ENCODE data around the gene ARL15.

The ARL15 gene

DNA sequence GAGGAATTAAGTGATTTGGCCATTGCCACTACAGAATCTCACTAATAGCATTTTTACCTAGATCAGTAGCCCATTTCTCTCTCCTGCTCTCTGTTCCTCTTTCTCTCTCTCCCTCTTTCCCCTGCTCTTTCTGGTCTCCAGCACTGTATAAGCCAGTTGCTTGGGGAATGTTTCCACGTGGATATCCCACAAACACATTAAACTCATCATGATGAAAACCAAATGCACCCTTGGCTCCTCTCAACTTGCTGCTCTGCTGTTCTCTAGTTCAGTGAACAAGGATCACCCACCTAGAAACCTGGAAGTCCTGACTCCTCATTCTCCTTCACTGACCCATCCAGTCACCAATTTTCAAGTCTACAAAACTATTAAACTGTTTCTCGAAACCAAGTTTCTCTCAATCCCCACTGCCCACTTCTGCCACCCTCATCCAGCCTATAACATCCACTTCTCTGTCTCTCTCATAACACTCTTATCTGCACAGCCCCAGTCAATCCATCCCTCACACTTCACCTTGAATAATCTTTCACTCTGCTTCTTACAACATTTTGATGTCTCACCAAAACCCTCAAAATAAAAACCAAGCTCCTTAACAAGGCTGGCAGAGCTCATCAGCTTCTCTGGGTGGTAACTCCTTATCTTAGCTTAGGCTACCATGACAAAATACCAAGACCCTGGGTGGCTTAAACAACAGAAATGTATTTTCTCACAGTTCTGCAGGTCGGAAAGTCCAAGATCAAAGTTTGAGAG, 79.3 kb downstream of the ARL15 start:
- H3K4me3 ChIP-seq (ENCODE audit: low read depth, low read length): no peak overlapping the region
- DNase-seq (ENCODE audit: low read depth): no peak
- TF ChIP-seq, protein P1, sequence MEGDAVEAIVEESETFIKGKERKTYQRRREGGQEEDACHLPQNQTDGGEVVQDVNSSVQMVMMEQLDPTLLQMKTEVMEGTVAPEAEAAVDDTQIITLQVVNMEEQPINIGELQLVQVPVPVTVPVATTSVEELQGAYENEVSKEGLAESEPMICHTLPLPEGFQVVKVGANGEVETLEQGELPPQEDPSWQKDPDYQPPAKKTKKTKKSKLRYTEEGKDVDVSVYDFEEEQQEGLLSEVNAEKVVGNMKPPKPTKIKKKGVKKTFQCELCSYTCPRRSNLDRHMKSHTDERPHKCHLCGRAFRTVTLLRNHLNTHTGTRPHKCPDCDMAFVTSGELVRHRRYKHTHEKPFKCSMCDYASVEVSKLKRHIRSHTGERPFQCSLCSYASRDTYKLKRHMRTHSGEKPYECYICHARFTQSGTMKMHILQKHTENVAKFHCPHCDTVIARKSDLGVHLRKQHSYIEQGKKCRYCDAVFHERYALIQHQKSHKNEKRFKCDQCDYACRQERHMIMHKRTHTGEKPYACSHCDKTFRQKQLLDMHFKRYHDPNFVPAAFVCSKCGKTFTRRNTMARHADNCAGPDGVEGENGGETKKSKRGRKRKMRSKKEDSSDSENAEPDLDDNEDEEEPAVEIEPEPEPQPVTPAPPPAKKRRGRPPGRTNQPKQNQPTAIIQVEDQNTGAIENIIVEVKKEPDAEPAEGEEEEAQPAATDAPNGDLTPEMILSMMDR (IDR thresholded peaks at IDR 0.05; ENCODE audit: low read depth, low read length): no peak
- TF ChIP-seq MYC (IDR thresholded peaks at IDR 0.05; ENCODE audit: low read depth, low read length): no peak
- TF ChIP-seq, protein P2, sequence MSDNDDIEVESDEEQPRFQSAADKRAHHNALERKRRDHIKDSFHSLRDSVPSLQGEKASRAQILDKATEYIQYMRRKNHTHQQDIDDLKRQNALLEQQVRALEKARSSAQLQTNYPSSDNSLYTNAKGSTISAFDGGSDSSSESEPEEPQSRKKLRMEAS (IDR thresholded peaks at IDR 0.05; ENCODE audit: low read depth, low read length): no peak
- TF ChIP-seq POLR2A (IDR thresholded peaks at IDR 0.05; ENCODE audit: extremely low read depth, insufficient read length): no peak

DNA sequence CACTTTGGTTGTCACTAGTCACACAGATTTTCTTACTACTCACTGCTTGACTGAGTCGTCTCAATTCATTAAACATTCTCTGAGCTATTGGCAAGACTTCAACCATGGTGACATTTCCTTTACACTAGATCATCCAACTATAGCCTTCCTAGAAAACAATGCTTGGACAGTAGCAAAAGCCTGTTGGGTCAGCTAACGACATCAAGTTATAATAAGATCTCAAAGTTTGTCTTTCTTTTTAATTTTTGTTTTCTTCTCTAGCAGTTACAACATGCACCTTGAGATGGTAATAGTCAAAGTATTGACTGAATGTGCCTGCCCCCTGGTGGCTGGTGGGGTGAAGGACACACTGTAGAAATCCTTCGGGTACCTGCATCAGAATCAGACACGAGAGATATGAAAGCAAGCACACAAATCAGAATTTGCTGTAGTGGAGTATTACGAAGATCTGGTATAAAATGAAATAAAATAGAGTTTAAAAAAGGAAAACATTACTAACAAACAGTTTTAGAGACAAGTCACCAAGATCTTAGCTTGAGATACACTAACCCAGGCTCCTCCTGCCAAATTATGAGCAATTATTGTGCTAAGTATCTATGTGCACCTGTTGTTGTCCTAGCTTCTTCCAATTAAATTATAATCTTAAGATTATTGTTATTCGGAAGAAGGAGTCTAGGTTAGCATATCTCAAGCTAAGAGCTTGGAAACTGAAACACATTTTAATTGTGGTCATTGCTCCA, 81.2 kb downstream of the ARL15 start:
- TF ChIP-seq POLR2A (IDR thresholded peaks at IDR 0.05; ENCODE audit: extremely low read depth, insufficient read length): no peak
- TF ChIP-seq, protein P1 (IDR thresholded peaks at IDR 0.05; ENCODE audit: low read depth, low read length): peak; percentile 86
- DNase-seq (ENCODE audit: low read depth): peak; percentile 63
- no peak overlapping the region for H3K4me3 ChIP-seq (ENCODE audit: low read depth, low read length)

DNA sequence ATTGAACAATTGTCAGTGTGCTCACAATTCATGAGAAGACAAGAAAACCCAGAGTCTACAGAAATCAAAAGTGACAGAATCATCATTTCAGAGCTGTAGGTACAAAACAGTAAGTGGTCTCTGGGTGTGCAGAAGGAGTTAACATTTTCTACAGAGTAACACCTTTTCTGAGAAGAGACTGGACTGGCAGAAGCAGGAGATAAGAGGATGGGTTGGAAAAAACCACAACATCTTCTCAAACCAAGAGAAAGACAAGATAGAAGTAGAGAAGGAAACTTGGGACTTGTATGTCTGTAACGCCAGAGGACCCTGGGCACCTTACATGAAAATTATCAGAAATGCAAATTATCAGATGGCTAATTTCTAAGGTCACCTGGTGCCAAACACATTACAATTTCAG, 82.6 kb downstream of the ARL15 start:
- H3K4me3 ChIP-seq (ENCODE audit: low read depth, low read length): no peak overlapping the region
- TF ChIP-seq, protein P2 (IDR thresholded peaks at IDR 0.05; ENCODE audit: low read depth, low read length): no peak
- TF ChIP-seq POLR2A (IDR thresholded peaks at IDR 0.05; ENCODE audit: extremely low read depth, insufficient read length): no peak
- TF ChIP-seq, protein P1 (IDR thresholded peaks at IDR 0.05; ENCODE audit: low read depth, low read length): no peak
- no peak for TF ChIP-seq MYC (IDR thresholded peaks at IDR 0.05; ENCODE audit: low read depth, low read length)
- DNase-seq (ENCODE audit: low read depth): no peak

DNA sequence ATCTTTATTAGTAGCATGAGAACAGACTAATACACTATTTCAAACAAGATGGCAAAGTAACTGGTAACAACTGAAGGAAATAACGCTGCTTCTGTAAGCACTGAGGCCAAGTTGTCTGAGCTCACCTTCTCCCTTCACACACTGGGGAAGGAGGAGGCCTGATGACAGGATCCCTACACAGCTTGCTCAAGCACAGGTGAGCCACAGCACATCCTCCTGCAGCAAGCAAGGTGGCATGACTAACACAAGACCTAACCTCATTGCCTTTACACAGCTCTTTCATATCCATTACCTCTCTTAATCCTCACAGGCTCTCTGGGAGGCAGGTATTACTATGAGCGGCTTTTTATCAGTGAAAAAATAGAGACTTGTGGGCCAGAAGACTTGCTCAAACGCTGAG, 83.3 kb downstream of the ARL15 start:
- TF ChIP-seq POLR2A (IDR thresholded peaks at IDR 0.05; ENCODE audit: extremely low read depth, insufficient read length) (no peak), MYC (IDR thresholded peaks at IDR 0.05; ENCODE audit: low read depth, low read length) (no peak)
- TF ChIP-seq, protein P1 (IDR thresholded peaks at IDR 0.05; ENCODE audit: low read depth, low read length): no peak
- no peak overlapping the region for H3K4me3 ChIP-seq (ENCODE audit: low read depth, low read length)
- no peak for DNase-seq (ENCODE audit: low read depth)

DNA sequence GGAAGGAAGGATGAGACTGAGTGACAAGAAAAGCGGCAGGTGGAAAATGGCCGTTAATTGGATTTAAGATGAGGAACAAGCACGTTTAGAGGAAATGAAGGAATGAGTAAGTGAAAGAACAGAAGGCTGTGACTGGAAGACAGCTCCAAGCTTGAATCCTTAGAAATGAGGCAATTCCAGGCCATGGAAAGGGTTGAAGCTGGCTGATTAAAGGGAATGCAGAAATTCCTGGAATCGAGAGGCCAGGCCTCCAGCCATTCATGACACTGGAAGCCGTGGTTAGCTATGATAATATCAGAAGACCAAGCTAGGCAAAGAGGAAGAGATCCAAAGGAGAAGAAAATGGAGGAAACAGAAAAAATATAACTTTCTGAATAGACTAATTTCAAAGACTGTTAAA, 84.2 kb downstream of the ARL15 start:
- TF ChIP-seq, protein P2 (IDR thresholded peaks at IDR 0.05; ENCODE audit: low read depth, low read length): no peak
- TF ChIP-seq, protein P1 (IDR thresholded peaks at IDR 0.05; ENCODE audit: low read depth, low read length): no peak
- no peak for TF ChIP-seq MYC (IDR thresholded peaks at IDR 0.05; ENCODE audit: low read depth, low read length)
- no peak for TF ChIP-seq POLR2A (IDR thresholded peaks at IDR 0.05; ENCODE audit: extremely low read depth, insufficient read length)
- no peak overlapping the region for H3K4me3 ChIP-seq (ENCODE audit: low read depth, low read length)
- DNase-seq (ENCODE audit: low read depth): no peak
